Activated CD4-positive, CD25-positive, alpha-beta regulatory T cell (primary cell): ENCODE data around the gene MYH7B.

Experiments
- DNase-seq, 4 experiments: peaks; one replicate each; lab custom pipeline; 2025; lab: John Stamatoyannopoulos, UW

MYH7B gene

DNA sequence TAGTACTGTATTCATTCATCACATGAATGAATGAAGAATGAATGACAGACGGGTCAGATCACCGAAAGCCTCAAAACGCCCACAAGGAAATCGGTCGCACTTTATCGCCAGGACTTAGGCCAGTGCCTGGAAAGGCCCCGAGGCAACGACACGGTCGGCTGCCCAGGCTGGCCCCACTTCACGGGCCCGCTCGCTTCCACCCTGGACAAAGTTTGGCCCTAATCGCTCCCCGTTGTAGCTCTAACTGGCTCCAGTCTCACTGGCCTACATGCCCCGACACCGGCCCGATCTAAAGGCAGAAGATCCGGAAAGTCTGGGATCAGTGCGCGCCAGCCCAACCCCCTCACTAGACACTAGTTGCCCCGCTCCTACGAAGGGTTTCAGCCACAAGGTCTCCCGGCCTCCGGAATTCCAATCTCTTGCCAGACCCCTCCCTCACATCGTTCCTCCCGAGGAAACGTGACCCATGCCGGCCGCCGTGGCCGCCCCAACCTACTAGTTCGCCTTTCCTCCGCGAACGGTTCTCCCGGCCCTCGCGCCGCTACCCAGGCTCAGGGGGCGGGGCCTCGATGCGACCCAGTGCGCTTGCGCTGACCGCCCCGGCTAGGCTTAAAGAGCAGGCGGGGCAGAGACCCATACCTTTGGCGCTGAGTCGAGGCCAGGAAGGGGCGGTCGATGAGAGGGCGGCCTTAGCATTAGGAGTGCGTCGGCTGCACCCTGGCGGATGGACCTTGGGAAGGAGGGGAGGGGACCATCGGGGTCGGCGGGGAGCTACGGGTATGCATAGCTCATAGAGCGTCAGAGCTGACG is at the start of gene MYH7B, which contains the start of gene GSS:
TSS of gene MYH7B (plus strand) at position 638 of the 810 bp plus-strand sequence. CDS start 22,138 bp downstream, outside the sequence.
TSS of gene GSS (minus strand) at position 576 of the 810 bp plus-strand sequence. CDS start 3,954 bp downstream, outside the sequence.
- DNase-seq: peak; percentile 92 to 95 (median 94)

DNA sequence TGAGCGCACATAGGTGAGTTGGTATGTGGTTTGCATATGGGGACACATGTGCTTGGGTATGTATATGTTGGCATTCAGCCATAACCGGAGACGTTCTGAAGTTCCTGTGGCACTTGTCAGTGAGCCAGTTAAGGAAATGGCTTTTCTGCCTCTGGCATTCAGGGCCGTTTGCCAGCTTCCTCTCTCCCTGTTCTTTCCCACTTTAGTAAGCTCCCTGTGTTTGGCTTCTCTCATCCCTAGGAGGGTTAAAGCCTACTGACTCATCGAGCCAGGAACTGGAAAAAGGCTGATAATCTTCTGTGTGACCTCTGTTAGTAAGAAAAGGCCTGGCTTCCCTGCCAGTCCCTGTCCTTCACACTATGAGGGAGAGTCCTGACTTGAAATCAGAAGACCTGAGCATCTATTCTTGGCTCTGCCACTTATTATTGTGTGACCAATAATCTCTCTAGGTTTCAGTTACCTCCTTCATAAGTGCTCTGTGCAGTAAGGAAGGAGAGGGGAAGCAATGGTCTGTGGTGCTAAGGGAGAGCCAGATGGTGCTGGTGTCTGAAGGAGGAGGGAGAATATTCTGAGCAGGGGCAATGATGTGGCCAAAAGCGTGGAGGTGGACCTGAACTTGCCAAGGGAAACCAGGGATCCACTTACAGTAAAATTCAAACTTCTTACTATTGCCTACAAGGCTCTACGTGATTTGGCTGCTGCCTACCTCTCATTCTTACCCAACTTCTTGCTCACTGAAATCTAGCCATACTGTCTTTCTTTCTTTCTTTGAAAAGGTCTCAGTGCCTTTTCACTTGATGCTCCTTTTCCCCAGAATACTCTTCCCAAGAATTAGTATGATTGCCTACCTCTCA is 47.8 kb upstream of the MYH7B start:
- DNase-seq: no peak

DNA sequence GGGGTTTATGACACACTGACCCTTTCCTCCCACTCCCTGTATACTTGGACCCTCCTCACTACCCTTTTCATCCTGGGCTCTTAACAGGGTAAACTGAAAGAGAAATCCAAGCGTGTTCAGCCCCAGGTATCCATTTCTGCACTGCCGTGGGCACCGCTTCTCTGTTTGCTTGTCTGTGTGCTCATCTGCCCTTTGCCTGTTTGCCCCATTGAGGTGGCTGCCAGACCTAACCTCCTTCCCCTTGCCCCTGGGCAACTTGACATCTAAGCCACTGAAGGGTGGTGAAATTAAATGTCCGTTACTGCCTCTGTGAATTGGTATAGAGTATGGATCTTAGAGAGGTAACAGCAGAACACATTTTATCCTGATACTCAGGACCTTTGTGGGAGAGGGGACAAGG is 40.5 kb upstream of the MYH7B start:
- DNase-seq: no peak

DNA sequence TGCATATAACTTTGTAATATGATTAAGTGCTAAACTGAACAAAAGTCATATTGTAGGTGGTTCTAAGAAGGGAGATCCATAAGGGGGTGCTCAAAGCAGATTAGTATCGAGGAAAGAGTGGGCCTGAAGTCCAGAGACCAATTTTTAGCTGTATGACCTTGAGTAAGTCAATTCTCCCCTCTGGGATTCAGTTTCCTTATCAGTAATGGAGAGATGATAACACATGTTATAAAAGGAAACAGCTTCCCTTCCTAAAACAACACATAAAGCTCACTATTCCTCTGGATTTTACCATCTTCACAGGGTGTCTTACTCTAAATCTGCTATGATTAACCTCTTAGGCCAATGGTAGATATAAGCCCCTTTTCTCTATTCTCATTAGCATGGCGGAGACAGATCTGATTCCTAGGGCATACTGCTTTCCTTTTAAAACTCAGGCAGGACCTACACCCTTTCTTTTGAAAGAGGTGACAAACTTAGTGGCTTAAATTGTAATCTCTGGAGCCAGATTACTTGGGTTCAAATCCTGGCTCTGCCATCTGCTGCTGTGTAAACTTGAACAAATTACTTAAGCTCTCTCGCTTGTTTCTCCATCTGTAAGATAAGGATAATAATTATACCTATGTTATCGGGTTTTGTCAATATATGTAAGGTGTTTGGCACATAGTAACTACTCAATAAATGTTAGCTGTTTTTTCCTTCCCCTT is 39.8 kb upstream of the MYH7B start:
- no peak for DNase-seq

DNA sequence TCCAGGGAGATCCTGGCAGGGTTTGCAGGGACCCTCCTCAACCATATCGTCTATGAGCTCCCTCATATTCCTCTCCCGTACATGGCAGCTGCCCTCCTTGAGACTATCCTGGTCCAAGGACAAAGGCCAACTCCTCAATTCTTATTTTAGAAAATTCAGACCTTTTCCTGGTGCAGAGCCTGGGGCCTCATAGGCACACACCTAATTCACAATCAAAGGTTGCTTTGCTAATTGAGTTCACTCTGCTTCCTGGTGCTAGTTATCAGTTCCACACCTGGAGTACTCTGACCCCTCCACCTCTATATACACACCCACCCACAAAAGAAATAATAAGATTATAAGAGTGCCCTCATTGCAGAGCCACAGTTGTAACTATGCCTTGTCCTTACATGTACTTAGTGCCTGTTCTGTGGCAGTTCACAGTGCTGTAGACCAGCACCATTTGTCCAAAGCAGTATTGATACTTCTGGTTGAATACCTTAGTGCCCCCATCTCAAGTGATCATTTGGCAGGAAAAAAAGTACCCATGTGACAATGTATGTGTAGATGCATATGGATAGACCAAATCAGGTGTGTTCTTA is 38.8 kb upstream of the MYH7B start:
- DNase-seq: no peak

DNA sequence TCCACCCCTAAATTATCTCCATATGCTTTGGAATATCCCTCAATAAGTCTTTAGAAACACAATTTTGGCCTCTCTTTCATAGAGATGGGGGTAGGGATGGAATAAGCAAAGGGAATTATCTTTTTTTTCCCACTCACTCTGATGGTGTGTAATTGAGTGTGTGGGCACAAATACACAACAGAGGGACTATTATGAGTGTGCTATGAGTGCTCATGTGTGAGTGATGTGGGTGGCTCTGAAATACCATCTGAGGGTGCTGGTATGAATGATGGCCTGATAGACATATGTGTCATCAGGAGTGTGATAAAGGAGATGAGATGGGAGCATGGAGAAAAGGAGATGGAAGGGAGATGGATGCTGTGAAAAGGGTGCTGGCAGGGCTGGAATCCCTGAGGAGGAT is 35.6 kb upstream of the MYH7B start:
- no peak for DNase-seq

DNA sequence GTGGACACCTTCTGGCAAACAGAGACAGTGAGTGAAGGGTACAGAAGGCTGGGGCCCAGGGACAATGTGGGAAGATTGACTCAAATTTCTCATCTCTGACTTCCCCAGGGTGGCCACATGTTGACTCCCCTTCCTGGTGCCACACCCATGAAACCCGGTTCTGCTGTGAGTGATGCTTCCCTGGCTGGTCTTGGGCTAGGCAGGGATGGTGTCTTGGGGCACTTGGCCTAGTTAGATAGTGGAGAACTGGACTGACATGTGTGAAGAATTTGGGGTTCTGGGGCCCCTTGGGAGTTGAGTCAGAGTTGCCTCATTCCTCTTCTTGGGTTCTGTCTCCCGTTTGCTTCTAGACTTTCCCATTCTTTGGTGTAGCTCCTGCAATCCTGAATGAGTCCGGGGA is 34.2 kb upstream of the MYH7B start:
- no peak for DNase-seq

DNA sequence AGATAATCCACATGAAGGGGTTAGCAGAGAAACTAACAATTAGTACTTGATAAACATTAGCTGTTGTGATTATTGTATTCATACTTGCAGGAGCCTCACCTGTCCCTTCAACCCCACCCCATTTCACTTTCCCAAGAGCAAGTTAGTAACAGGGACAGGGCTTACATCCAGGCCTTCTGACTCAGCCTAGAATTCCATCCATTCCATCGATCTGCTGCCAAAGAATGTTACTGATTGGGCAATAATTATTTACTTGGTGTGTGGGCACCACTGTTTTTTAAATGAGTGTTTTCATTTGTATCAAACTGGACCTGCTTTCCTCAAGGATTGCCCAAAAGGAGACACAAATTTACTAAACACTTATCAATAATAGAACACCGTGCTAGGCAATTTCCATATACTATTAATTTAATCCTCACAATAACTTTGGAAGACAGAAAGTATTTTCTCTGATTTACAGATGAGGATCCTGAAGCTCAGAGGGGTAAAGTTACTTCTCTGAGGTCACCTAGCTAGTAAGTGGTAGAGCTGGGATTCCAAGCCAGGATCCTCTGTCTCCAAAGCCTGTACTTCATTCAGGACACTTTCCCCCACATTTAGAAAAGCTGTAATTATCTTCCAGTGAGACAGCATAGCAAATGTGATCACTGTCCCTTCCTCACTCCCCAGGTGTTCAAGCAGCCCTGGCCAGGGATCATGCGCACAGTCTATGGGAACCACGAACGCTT is 32.9 kb upstream of the MYH7B start:
- DNase-seq: no peak

DNA sequence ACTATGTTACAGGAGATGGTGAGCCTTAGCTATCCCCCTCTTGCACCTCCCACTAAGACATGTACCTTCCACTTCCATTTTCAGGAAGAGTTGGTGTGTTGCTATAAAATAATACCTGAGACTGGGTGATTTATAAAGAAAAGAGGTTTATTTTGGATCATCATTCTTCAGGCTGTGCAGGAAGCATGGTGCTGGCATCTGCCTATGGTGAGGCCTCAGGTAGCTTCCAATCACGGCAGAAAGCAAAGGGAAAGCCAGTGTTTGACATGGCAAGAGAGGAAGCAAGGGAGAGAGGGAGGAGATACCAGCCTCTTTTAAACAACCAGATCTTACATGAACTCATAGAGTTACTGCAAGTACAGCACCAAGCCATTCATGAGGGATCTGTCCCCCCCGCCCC is 32.3 kb upstream of the MYH7B start:
- DNase-seq: no peak

DNA sequence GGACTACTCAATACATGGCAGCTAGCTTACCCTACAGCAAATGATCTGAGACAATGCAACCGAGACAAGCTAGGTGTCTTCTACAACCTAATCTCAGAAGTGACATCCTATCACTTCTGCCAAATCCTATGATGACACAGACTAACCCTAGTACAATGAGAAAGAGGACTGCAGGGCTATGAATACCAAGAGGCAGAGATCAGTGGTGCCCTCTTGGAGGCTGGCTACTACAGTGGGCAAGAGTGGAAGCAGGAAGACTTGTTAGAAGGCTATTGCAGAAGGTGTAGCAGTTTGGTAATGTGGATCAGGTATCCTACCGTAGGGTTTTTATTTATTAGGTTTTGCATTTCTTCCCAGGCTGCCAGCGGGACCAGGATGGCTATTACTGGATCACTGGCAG is 30.3 kb upstream of the MYH7B start:
- DNase-seq: no peak

DNA sequence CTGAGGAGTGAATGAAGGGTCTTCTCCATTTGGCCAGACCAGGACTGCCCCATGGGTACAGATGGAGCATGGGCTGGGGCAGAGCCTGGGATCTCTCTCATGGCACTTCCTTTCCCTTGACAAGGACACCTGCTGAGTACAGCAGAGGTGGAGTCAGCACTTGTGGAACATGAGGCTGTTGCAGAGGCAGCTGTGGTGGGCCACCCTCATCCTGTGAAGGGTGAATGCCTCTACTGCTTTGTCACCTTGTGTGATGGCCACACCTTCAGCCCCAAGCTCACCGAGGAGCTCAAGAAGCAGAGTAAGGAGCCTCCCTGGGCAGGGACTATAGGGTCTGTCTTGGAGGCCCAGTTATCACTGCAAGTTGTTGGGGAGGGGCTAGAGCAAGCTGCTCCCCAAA is 29.7 kb upstream of the MYH7B start:
- DNase-seq: no peak

DNA sequence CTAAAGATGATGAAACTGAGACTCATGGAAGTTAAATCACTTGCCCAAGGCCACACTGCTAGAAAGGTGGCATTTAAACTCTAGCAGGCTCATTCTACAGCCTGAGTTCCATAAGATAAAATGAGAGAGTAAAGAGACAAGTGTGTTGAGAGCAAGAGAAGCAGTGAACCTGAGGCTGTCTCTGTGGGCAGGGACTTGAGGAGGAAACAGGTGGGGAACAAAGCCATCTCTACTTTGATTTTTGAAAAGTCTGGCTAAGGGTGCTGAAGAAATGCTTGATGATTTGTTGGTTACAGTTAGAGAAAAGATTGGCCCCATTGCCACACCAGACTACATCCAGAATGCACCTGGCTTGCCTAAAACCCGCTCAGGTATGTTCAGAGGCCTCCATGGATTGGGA is 29.1 kb upstream of the MYH7B start:
- no peak for DNase-seq

DNA sequence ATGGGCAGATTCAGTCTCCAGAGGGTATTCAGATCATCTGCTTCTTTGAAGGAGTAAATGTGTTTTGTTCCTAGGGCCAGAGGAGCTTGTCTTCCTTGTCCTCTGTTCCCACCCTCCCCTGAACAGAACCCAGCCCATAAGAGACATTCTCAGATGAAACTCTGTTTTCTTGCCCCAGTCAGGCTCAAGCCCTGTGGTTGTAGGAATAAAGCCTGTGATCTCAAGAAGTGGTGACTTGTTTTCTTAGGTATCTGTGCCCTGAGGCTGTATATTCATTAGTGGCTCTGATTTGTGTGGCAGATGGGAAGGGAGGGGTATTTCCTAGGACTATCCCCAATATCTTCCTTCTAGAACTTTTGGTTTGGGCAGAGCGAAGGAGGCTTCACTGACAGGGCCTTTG is 27.9 kb upstream of the MYH7B start:
- DNase-seq: no peak

DNA sequence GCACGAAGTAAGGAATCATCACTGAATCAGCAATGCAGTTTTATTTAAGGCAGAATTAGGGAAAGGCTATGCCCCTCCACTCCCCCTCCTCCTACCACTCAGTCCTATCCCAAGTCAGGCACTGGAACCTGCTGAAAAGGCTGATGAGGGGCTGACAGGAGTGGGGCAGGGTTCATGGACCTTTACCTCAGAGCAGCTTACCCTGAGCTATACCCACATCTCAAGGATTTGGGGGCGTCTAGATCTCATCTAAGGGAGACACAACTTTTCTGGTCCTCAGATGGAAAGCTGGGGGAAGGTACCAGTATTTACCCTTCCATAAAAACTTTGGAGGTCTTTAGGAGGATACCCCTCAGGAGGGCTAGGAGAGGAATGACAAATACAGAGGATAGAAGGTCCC is 27.3 kb upstream of the MYH7B start:
- no peak for DNase-seq

DNA sequence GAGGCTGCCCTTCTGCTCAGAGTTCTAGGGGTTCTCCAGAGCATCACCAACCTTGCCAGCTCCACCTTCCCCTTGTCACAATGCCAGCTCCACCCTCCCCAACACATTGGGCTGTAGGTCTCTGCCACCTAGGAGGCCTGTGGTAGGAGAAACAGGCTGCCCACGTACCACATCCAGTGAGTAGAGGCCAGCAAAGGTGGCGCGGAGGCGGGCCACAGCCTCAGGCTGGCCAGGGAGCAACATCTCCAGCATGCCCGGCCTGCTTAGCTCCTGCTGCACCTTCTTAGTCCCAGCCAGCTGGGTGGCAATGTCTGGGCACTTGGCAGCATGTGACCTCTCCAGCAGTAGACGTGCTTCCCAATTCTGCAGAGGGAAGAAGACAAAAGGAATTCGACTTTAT is 23.9 kb upstream of the MYH7B start:
- no peak for DNase-seq

DNA sequence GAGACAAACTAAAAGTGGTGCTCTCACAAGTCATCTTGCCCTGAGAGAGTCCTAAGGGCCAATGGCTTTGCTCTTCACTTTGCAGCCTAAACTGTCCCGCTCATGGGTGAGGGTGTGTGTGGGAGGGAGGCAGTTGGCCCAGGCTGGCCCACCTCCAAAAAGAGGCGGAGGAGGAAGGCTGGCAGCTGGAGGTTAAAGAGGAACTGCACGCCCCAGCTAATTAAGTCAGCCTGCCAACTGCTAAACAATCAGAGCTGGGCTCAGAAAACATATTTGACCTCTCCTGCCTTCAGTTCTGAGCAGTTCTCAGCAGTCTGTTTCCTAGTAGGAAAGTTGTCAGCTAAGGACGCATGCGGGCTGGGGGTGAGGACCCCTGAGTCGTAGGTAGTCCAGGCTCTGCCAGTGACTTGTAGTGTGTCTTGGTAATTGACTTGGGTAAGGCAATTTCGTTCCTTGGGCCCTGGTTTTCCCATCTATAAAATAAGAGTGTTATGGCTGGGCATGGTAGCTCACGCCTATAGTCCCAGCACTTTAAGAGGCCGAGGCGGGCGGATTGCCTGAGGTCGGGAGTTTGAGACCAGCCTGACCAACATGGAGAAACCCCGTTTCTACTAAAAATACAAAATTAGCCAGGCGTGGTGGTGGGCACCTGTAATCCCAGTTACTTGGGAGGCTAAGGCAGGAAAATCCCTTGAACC is 17.1 kb upstream of the MYH7B start:
- no peak for DNase-seq

DNA sequence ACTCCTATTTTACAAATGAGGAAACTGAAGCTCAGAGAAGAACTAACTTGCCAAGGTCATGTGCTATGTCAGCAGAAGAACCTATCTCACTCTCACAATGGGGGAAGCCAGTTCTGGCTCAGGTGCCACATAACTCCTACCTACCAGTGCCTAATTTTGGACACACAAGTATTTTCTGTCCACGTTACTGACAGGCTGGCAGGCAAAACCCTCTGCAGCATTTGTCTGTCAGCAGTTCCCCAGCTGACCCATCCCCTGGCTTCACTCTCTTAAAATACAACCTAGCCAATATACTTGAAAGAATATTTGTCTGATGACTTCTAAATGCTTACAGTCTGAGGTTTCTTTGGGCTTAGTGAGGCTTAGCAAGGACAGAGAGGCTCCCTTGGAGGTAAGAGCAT is 15.6 kb upstream of the MYH7B start:
- DNase-seq: no peak

DNA sequence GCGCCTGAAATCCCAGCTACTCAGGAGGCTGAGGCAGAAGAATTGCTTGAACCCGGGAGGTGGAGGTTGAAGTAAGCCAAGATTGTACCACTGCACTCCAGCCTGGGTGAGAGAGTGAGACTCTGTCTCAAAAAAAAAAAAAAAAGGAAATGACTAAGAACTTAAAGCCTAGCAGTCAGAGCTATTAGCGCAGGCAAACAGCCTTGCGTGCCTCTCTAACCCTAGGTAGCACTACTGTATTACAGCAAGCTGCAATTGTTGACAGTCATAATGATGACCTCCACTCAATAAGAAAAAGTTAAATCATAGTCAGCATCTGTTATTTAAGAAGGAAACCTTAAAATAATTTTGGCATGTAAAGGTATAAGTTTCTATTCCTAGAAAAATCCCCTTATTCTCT is 14.4 kb upstream of the MYH7B start:
- DNase-seq: no peak

DNA sequence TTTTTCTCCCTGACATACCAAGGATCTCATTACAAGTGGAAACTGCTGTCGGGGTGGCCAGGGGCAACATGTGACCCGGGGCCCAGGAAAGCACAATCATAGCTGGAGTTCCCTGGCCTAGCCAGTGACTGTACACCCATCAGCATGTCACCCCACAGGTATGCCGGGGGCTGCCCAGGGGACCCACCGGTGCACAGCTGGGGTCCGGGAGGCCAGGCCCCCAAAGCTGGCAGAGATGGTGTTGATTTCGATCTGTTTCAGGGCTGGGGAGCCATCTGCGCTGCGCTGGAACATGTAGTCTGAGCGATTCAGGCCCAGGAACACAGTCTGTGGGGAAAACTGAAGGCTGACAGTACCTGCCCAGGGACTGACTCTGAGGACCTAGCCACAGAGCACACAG is 13.4 kb upstream of the MYH7B start:
- no peak for DNase-seq

DNA sequence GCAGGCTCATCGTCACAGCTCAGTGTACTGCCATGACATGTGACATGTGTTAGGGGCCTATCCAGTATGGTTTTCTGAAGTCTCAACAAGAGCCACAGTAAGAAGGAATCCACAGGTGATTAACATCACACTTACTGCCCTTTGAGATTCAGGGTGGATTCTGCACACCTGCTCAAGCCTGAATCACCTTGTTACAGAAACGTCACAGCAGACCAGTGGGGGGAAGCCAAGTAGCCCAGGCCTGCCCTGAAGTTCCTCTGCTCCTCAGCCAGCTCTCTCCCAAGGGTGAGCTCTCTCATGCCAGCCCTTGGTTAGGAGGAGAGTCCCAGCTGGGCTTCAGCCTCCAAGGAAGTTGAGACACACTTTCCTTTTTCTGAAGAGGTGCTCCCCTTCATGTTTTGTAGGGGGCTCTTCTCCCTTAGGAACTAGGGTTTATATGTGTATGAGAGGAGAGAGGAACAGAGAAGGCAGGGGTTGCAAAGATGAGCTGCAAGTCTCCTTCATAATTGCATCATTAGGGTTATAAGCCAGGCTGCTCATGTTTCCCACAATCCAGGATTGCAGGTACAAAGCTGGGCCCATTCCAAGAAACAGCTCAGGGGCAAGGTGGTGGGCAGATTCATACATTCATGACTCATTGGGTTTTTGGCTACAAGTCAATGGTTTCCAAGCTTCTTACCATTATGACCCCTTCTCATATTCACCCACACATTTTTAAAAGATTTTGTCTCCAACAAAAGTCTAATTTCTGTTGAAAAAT is 11.7 kb upstream of the MYH7B start:
- no peak for DNase-seq
